ENCODE results near the gene S100A5.
A peak's percentile ranks its signal among the peaks of the same experiment; 100 is the strongest.

The S100A5 gene

DNA sequence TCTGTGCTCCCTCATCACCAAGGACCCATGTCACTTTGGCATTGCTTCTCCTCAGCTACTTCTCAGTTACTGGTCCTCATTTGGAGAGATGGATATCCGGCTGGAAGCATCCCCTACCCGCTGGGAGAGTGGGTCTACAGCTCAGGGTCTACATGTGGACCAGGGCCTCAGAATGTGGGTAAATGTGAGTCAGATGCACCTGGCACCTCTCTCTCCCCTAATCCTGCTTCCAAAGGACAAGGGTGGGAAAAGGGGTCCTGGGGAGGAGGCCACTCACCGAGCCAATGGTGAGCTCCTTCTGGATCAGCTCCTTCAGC, 5.9 kb downstream of the S100A5 start:
- no peak overlapping the region for H3K4me3 ChIP-seq (ENCODE audit: low read depth, low read length)
- DNase-seq (ENCODE audit: low read depth): no peak
- TF ChIP-seq, protein P1, sequence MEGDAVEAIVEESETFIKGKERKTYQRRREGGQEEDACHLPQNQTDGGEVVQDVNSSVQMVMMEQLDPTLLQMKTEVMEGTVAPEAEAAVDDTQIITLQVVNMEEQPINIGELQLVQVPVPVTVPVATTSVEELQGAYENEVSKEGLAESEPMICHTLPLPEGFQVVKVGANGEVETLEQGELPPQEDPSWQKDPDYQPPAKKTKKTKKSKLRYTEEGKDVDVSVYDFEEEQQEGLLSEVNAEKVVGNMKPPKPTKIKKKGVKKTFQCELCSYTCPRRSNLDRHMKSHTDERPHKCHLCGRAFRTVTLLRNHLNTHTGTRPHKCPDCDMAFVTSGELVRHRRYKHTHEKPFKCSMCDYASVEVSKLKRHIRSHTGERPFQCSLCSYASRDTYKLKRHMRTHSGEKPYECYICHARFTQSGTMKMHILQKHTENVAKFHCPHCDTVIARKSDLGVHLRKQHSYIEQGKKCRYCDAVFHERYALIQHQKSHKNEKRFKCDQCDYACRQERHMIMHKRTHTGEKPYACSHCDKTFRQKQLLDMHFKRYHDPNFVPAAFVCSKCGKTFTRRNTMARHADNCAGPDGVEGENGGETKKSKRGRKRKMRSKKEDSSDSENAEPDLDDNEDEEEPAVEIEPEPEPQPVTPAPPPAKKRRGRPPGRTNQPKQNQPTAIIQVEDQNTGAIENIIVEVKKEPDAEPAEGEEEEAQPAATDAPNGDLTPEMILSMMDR (IDR thresholded peaks at IDR 0.05; ENCODE audit: control insufficient read depth, extremely low read depth, insufficient read depth): no peak

DNA sequence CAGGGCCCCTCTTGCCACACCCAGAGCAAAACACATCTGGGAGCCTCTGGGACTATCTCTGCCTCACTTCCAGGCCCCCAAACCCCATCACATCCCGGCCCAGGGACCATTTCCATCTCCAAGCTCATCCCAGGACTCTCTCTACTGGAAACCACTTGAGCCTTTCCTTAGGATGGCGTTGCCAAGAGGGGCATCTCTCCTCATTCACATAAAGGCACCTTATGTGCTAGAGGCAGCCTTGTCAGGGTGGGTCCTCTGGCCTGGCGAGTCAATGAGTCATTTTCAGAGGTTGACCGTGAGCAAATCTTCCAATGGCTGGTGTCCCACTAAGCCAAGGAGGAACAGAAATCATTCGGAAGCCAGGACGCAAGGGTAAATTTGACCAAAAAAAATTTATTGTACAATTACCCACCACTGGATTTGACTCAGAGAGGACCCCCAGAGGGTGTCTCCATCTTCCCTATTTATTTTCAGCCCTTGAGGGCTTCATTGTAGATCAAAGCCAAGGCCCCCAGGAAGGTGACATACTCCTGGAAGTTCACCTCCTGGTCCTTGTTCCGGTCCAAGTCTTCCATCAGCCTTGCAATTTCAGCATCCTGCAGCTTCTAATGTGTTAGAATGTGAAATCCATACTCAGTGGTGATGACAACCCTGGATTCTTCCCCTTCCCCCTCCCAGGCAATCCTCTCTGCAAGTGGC, 6.4 kb downstream of the S100A5 start:
- TF ChIP-seq, protein P1 (IDR thresholded peaks at IDR 0.05; ENCODE audit: control insufficient read depth, extremely low read depth, insufficient read depth): no peak
- no peak for DNase-seq (ENCODE audit: low read depth)
- H3K4me3 ChIP-seq (ENCODE audit: low read depth, low read length): no peak overlapping the region

DNA sequence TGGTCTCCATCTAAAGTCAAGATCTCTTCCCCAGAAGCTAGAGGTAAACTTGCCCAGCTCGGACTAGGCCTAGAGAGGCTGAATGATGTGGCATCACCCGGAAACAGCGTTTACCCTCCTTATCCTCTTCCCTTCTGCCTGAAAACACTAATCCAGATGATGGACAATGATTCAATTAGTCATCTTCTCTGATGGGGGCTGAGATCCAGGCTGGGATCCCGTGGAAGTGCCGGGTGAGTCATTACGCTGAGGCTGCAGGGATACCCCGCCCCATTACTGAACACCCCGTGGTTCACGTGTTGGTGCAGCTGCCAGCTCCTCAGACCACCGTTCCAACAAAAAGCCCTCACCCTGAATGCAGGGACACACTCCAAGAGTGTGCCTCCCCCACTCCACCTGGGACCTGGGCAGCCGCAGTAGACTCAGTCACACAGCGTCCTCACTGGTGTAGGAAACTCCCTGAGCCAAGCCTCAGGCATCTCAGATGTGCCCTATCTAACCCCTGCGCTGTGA, 7.0 kb downstream of the S100A5 start:
- H3K4me3 ChIP-seq (ENCODE audit: low read depth, low read length): no peak overlapping the region
- no peak for DNase-seq (ENCODE audit: low read depth)
- TF ChIP-seq, protein P1 (IDR thresholded peaks at IDR 0.05; ENCODE audit: control insufficient read depth, extremely low read depth, insufficient read depth): no peak

DNA sequence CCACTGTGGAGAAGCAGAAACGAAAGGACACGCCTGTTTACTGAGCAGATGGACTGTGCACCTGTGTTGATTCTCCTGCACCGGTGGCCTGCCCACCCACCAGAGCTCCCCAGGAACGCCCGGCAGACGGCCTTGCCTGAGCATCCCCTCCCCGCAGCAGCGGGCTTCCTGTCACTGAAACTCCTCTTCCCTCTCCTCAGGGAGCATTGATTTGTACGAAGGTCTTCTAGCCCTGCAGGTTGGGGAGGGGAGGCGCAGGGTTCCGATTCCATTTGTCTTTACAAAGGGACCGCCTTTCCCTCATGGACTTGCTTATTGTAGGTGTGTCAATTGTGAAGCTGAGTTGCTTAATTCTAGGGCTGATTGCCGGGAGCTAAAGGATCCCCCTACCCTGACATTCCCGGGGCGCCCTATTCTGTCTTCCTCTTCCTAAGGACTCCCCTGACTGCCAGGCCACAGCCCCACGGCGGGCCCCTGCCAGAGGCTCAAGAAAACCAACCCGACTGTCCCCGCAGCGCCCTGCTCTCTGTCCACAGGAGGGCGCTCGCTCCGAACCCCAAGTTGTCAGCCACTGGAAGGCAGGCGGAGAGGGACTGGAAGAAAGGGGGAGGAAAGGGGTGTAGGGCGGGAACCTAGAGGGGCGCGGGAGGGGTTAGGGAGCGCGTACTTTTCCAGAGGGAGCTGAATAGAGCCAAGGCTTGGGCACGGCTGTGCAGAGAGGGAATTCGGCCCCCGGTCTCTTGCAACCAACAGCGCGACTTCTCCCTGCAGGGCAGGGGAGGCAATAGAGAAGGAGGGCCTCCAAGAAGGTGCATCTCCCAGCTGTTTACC, 7.8 kb downstream of the S100A5 start:
- TF ChIP-seq, protein P1 (IDR thresholded peaks at IDR 0.05; ENCODE audit: control insufficient read depth, extremely low read depth, insufficient read depth): peak; percentile 44
- no peak overlapping the region for H3K4me3 ChIP-seq (ENCODE audit: low read depth, low read length)
- DNase-seq (ENCODE audit: low read depth): no peak

DNA sequence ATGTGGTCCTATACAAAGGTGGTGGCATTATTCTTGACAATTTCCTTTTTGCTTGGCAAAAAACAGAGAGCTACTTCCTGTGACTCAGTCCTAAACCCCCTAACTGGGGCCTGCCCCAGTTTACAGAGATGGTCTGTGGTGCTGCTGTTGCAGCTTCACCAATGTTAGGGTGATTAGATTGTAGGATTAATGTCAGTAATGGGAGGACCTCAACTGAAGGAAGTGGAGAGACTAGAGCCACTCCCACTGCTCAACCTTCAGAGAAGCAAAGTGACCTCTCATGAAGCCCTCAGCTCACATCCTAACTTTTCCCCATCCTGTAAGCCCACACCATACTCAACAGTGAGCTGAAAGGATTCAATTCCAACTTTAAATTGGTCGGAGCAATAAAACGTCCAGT, 8.6 kb downstream of the S100A5 start:
- no peak overlapping the region for H3K4me3 ChIP-seq (ENCODE audit: low read depth, low read length)
- TF ChIP-seq, protein P1 (IDR thresholded peaks at IDR 0.05; ENCODE audit: control insufficient read depth, extremely low read depth, insufficient read depth): no peak
- DNase-seq (ENCODE audit: low read depth): no peak

DNA sequence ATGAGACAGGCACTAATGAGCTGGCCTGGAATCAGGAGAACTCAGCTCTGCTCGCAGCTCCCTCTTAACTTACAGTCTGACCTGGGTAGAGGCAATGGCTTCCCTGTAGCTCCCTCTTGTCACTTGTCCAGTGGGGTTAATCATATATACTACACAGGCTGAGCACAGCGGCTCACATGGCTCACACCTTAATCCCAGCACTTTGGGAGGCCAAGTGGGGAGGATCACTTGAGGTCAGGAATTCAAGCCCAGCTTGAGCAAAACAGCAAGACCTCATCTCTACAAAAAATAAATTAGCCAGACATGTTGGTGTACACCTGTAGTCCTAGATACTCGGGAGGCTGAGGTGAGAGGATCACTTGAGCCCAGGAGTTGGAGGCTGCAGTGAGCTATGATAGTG, 9.1 kb downstream of the S100A5 start:
- TF ChIP-seq, protein P1 (IDR thresholded peaks at IDR 0.05; ENCODE audit: control insufficient read depth, extremely low read depth, insufficient read depth): no peak
- no peak for DNase-seq (ENCODE audit: low read depth)
- H3K4me3 ChIP-seq (ENCODE audit: low read depth, low read length): no peak overlapping the region
